Activated CD4-positive, alpha-beta T cell treated with anti-CD3 and anti-CD28 coated beads, Interleukin-2, amount 50 U/mL, for 4 hours (primary cell): ENCODE data around the gene UGGT2.
"Not testable (repeated sequence)": the region's sequence is repeated elsewhere in the genome, so short reads cannot be mapped to it uniquely, and the experiment has no call there.

Experiments used
- DNase-seq, 2 experiments: peaks; one replicate each; pipeline ENCODE4 v3.0.0-alpha.2; 2020

Gene UGGT2

DNA sequence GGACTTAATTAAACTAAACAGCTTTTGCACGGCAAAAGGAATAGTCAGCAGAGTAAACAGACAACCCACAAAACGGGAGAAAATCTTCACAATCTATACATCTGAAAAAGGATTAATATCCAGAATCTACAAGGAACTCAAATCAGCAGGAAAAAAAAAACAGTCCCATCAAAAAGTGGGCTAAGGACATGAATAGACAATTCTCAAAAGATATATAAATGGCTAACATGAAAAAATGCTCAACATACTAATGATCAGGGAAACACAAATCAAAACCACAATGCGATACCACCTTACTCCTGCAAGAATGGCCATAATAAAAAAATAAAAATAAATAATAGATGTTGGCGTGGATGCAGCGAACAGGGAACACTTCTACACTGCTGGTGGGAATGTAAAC lies 1.7 kb downstream of the UGGT2 start:
- DNase-seq = not testable (repeated sequence)

GRCh38 chr13:96050955-96051354 lies 2.2 kb downstream of the UGGT2 start:
- not testable (repeated sequence) for DNase-seq

GRCh38 chr13:96046449-96047126 lies 6.6 kb downstream of the UGGT2 start:
- DNase-seq = not testable (repeated sequence)

GRCh38 chr13:96044238-96044637 lies 9.0 kb downstream of the UGGT2 start:
- DNase-seq = no peak

GRCh38 chr13:96041326-96042110 lies 11.7 kb downstream of the UGGT2 start:
- no peak for DNase-seq

DNA sequence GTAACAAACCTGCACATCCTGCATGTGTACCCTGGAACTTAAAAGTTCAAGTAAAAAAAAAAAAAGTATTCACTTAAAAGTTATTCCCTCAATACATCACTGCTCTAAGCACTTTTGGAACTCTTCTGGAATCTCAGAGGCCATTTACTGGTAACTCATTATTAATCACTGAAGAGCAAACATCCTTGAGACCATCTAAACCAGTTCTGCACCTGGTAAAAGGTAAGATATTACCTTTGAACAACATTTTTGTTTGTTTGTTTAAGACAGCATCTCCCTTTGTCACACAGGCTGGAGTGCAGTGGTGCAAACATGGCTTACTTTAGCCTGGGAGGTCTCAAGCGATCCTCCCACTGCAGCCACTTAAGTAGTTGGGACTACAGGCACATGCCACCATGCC lies 16.7 kb downstream of the UGGT2 start:
- DNase-seq = no peak

- no peak for DNase-seq
Observed at GRCh38 chr13:96034662-96035061, 18.5 kb downstream of the UGGT2 start.

GRCh38 chr13:96033220-96034015 lies 19.8 kb downstream of the UGGT2 start:
- no peak for DNase-seq

GRCh38 chr13:96032717-96033116 lies 20.5 kb downstream of the UGGT2 start:
- no peak for DNase-seq

GRCh38 chr13:96029002-96029401 lies 24.2 kb downstream of the UGGT2 start:
- no peak for DNase-seq

- no peak for DNase-seq
Observed at GRCh38 chr13:96027496-96027895, 25.7 kb downstream of the UGGT2 start.

DNA sequence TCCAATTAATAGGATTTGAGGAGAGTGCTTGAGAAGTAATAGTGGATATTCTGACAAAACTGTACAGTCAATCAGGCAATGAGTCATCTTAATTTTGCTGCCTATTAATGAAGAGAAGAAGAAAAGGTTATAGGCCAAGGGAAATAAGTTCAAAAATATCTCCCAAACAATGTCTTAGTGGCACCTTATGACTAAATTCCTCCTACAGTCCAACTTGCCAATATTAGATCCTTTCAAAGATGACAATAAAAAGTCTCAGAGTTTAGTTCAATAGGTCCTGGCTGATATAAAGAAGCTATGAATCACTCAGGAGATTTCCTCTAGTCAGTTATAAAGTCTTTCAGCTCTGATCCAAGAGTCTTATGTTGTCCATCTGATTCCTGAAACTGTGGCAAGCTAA lies 27.9 kb downstream of the UGGT2 start:
- DNase-seq = no peak

DNA sequence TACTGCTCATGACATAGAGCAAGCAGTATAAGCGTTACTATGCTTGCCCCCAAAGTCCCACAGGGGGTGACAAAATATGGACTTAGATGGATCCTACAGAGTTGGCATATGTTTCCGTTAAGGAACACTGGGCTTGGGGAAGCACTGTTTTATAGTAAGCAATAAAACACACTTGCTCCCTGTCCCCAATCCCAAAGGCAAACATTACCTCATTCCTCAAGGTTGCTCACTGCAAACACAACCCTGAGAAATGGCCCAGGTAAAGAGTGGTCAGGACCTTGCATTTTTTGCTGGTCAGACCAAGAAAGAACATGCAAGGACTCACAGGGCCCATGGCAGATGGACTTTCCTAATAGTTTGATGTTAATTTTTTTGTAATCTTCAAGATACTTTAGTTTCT lies 32.3 kb downstream of the UGGT2 start:
- DNase-seq = no peak

GRCh38 chr13:96020155-96020575 lies 33.0 kb downstream of the UGGT2 start:
- no peak for DNase-seq

DNA sequence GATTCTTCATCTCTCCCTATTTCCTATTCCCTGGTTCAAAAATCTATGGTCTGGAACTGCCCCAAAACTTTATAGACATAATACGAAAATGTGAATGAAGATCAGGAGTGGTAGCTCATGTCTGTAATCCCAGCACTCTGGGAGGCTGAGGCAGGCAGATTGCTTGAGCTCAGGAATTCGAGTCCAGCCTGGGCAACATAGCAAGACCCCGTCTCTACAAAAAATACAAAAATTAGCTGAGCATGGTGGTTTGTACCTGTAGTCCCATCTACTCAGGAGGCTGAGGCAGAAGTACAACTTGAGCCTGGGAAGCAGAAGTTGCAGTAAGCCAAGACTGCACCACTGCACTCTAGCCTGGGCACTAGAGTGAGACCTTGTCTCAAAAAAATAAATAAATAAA lies 35.1 kb downstream of the UGGT2 start:
- DNase-seq = no peak

DNA sequence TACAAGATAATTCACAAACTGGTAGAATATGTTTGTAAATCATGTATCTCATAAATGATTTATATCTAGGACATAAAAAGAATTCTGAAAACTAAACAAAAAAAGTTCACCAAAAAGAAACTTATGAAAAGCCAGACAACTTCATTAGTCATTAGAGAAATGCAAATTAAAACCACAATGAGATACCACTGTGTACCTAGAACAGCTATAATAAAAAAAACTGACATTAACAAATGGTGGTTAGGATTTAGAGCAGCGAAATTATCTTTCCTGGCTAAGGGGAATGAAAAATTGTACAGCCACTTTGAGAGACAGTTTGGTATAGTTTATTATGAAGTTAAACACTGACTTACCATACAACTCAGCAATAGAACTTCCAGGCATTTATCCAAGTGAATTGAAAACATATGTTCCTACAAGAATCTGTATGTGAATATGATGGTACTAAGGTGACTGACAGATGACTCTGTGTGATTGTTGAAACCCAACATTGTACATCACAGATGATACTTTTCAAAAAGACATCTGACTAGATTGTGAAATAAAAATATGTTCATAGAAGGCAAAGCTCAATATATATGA lies 41.8 kb downstream of the UGGT2 start:
- DNase-seq = no peak

DNA sequence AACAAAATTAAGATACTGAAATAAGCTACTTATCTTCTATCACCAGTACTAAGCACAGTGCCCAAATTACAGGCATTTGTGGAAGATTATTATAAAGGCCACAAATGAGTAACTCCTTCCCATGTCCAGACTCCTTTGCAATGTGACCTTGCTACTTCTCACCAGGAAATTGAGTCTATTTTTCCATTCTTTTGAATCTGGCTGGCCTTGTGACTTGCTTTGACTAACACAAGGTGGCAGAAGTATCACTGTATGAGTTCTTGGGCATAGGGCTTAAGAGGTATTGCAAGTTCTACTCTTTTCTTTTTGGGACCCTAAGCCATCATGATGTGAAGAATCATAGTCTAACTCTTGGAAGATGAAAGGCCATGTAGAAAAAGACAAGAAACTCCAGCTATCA lies 49.9 kb downstream of the UGGT2 start:
- no peak for DNase-seq

- DNase-seq = no peak
Observed at GRCh38 chr13:96002322-96003131, 50.7 kb downstream of the UGGT2 start.

- no peak for DNase-seq
Observed at GRCh38 chr13:96000069-96000468, 53.1 kb downstream of the UGGT2 start.

GRCh38 chr13:95987841-95988240 lies 65.4 kb downstream of the UGGT2 start:
- no peak for DNase-seq

GRCh38 chr13:95982144-95982543 lies 71.1 kb downstream of the UGGT2 start:
- no peak for DNase-seq

- DNase-seq = not testable (repeated sequence)
Observed at GRCh38 chr13:95972651-95973050, 80.5 kb downstream of the UGGT2 start.
